ES-I3 (cell line): ENCODE measurements around the gene GASK1B.

Experiments
- H3K36me3 ChIP-seq: 2 replicates; pipeline ENCODE4 v1.6.1; 2013; ENCODE audit warnings: mild to moderate bottlenecking, low read length, control low read depth, moderate library complexity; ENCODE audit not compliant: insufficient read depth
- H3K4me1 ChIP-seq: 2 replicates; pipeline ENCODE4 v1.6.1; 2013; ENCODE audit warnings: mild to moderate bottlenecking, control low read depth, low read length; ENCODE audit not compliant: insufficient read depth
- H3K9ac ChIP-seq: 2 replicates; pipeline ENCODE4 v1.6.1; 2013; ENCODE audit warnings: low read depth, mild to moderate bottlenecking, low read length, moderate library complexity
- H3K9me3 ChIP-seq: 2 replicates; pipeline ENCODE4 v1.6.1; 2013; ENCODE audit warnings: mild to moderate bottlenecking, low read length, moderate library complexity; ENCODE audit not compliant: control insufficient read depth, insufficient read depth

Gene GASK1B

GRCh38 chr4:158172261-158173258 lies at the start of gene GASK1B:
GASK1B (minus strand) TSS chr4:158173025; CDS start chr4:158171375, 1,650 bp downstream.
- Histone ChIP-seq H3K36me3 (no peaks in the 10 kb centered on the region), H3K4me1 (peaks cover 7% of the 10 kb centered on the region), H3K9me3 (no peaks in the 10 kb centered on the region), H3K9ac (0 out of 2 replicates have a peak within 1 kb of the TSS, but pooled peaks have one; percentile 5)

- no peaks in the 10 kb centered on the region; the same call in 1 of the 2 replicates for H3K36me3 ChIP-seq
- no peak overlapping the region for H3K9ac ChIP-seq
- no peaks in the 10 kb centered on the region for H3K9me3 ChIP-seq
- H3K4me1 ChIP-seq, result peaks cover 5% of the 10 kb centered on the region; the same call in 1 of the 2 replicates
Observed at GRCh38 chr4:158219623-158220022, 46.8 kb upstream of the GASK1B start.

GRCh38 chr4:158217763-158218162 lies 44.9 kb upstream of the GASK1B start:
- Histone ChIP-seq H3K36me3 (no peaks in the 10 kb centered on the region; the same call in 1 of the 2 replicates), H3K9ac (no peak overlapping the region), H3K4me1 (peaks cover 5% of the 10 kb centered on the region; the same call in 1 of the 2 replicates), H3K9me3 (no peaks in the 10 kb centered on the region)

GRCh38 chr4:158214856-158215255 lies 42.0 kb upstream of the GASK1B start:
- Histone ChIP-seq H3K9me3 (no peaks in the 10 kb centered on the region), H3K36me3 (no peaks in the 10 kb centered on the region), H3K4me1 (peaks cover 4% of the 10 kb centered on the region; the same call in 1 of the 2 replicates), H3K9ac (no peak overlapping the region)

GRCh38 chr4:158213466-158213865 lies 40.6 kb upstream of the GASK1B start:
- Histone ChIP-seq H3K36me3 (no peaks in the 10 kb centered on the region), H3K4me1 (no peaks in the 10 kb centered on the region), H3K9me3 (no peaks in the 10 kb centered on the region), H3K9ac (no peak overlapping the region)

- Histone ChIP-seq H3K9ac (0 out of 2 replicates have a peak overlapping the region, but pooled peaks have one; percentile 43), H3K9me3 (no peaks in the 10 kb centered on the region), H3K36me3 (no peaks in the 10 kb centered on the region), H3K4me1 (no peaks in the 10 kb centered on the region)
Observed at GRCh38 chr4:158211222-158211621, 38.4 kb upstream of the GASK1B start.

GRCh38 chr4:158209825-158210807 lies 37.3 kb upstream of the GASK1B start, which contains the start of gene TMEM144:
TMEM144 (plus strand) TSS chr4:158210486; CDS start chr4:158212668, 2,182 bp downstream.
- Histone ChIP-seq H3K4me1 (no peaks in the 10 kb centered on the region), H3K9ac (peak within 1 kb of the TSS; percentile 43), H3K36me3 (no peaks in the 10 kb centered on the region), H3K9me3 (no peaks in the 10 kb centered on the region)

- H3K36me3 ChIP-seq, result no peaks in the 10 kb centered on the region
- no peaks in the 10 kb centered on the region for H3K4me1 ChIP-seq
- H3K9me3 ChIP-seq, result no peaks in the 10 kb centered on the region
- no peak overlapping the region for H3K9ac ChIP-seq
Observed at GRCh38 chr4:158208963-158209640, 36.3 kb upstream of the GASK1B start.

- Histone ChIP-seq H3K36me3 (no peaks in the 10 kb centered on the region), H3K4me1 (no peaks in the 10 kb centered on the region), H3K9me3 (no peaks in the 10 kb centered on the region), H3K9ac (no peak overlapping the region)
Observed at GRCh38 chr4:158203929-158204328, 31.1 kb upstream of the GASK1B start.

- H3K9ac ChIP-seq, result no peak overlapping the region
- H3K36me3 ChIP-seq, result no peaks in the 10 kb centered on the region
- no peaks in the 10 kb centered on the region for H3K9me3 ChIP-seq
- no peaks in the 10 kb centered on the region for H3K4me1 ChIP-seq
Observed at GRCh38 chr4:158203436-158203835, 30.6 kb upstream of the GASK1B start.

GRCh38 chr4:158202481-158202880 lies 29.7 kb upstream of the GASK1B start:
- Histone ChIP-seq H3K4me1 (no peaks in the 10 kb centered on the region), H3K9ac (no peak overlapping the region), H3K36me3 (no peaks in the 10 kb centered on the region), H3K9me3 (no peaks in the 10 kb centered on the region)

GRCh38 chr4:158201876-158202275 lies 29.1 kb upstream of the GASK1B start:
- H3K9ac ChIP-seq, result no peak overlapping the region
- H3K36me3 ChIP-seq, result no peaks in the 10 kb centered on the region
- H3K4me1 ChIP-seq, result no peaks in the 10 kb centered on the region
- H3K9me3 ChIP-seq, result no peaks in the 10 kb centered on the region

GRCh38 chr4:158201322-158201721 lies 28.5 kb upstream of the GASK1B start:
- Histone ChIP-seq H3K36me3 (no peaks in the 10 kb centered on the region), H3K9ac (no peak overlapping the region), H3K9me3 (no peaks in the 10 kb centered on the region), H3K4me1 (no peaks in the 10 kb centered on the region)
